Heart right ventricle (tissue), 16 donors: ENCODE measurements around the gene ELMO3. TPM values are rescaled to one million over a fixed set of nuclear protein-coding genes. Genes with fewer than 3 reads are reported as not detected.

Experiments
- ATAC-seq, 8 donors: fragments of 200-7000 bp; cut with Tn5 transposase; one replicate each; pipeline ENCODE4 v1.9.1; 2020; ENCODE audit warnings: mild to moderate bottlenecking in 8 of 8, moderate library complexity in 8 of 8, moderate number of reproducible peaks in 1 of 8
- DNase-seq, 2 donors: peaks; one replicate each; pipeline ENCODE4 v3.0.0-alpha.2; 2020
- H3K27ac ChIP-seq, 10 donors: fragments of 200-600 bp; sonication (generic) in 2 of 10; one replicate each; pipeline versions ENCODE4 v1.5.0 to v1.8.0; 2020 to 2022; ENCODE audit warnings: mild to moderate bottlenecking in 3 of 10
- H3K27me3 ChIP-seq, 7 donors: fragments of 200-600 bp; one replicate each; pipeline ENCODE4 v1.8.0; 2021 to 2022; ENCODE audit warnings: mild to moderate bottlenecking in 2 of 7
- H3K36me3 ChIP-seq, 9 donors: fragments of 200-600 bp; sonication (generic) in 1 of 9; one replicate each; pipeline versions ENCODE4 v1.5.0 to v1.8.0; 2020 to 2022; ENCODE audit warnings: mild to moderate bottlenecking in 2 of 9
- H3K4me1 ChIP-seq, 9 donors: fragments of 200-600 bp; sonication (generic) in 1 of 9; one replicate each; pipeline versions ENCODE4 v1.5.0 to v1.8.0; 2020 to 2022; ENCODE audit warnings: mild to moderate bottlenecking in 4 of 9
- H3K4me3 ChIP-seq, 10 donors: fragments of 200-600 bp; sonication (generic) in 2 of 10; one replicate each; pipeline versions ENCODE4 v1.5.0 to v1.8.0; 2020 to 2022; ENCODE audit warnings: mild to moderate bottlenecking in 7 of 10, moderate library complexity in 2 of 10
- H3K9me3 ChIP-seq, 11 donors: fragments of 200-600 bp in 10 of 11; sonication (generic) in 2 of 11; one replicate each; pipeline versions ENCODE4 v1.5.0 to v1.8.0; 2013 to 2022; ENCODE audit warnings: mild to moderate bottlenecking in 2 of 11, control low read depth in 1 of 11, moderate library complexity in 1 of 11
- CTCF ChIP-seq, 9 donors: fragments of 200-600 bp; sonication (generic) in 2 of 9; IDR thresholded peaks; one replicate each; pipeline versions ENCODE4 v1.5.0 to v1.8.0; 2021 to 2022; ENCODE audit warnings: antibody characterized with exemption in 9 of 9, mild to moderate bottlenecking in 5 of 9, moderate library complexity in 1 of 9
- WGBS, 2 donors: extraction: QIAGEN DNeasy Blood & Tissue Kit; methylation state at CpG; one replicate each; pipeline ENCODE4 v1.1.7; 2013; ENCODE audit warnings: inconsistent platforms in 1 of 2; 5-methylcytosine and 5-hydroxymethylcytosine counted together
- intact Hi-C, 10 donors: fragments of 100-400 bp; cut with DNase I; formaldehyde crosslinking; loops; one replicate each; pipeline versions ENCODE4 v1.11.1 to v1.14.2; 2022
- polyA plus RNA-seq, 2 donors: library from polyadenylated mRNA; stranded (reverse); fragments of 200-250 nt; gene quantifications; one replicate each; pipeline ENCODE4 v1.2.3, GENCODE V29; 2013
- total RNA-seq, 10 donors: library from RNA; stranded (reverse); fragmentation: NEBNext Ultra II Directional in 3 of 10; extraction: Animal tissue kit (Norgen Biotek cat#: 25700) in 3 of 10; gene quantifications; one replicate each; pipeline versions ENCODE4 v1.2.1 to v1.2.4, GENCODE V29; 2021 to 2023
- donor health status: Arrhythmogenic right ventricular cardiomyopathy.
- donor health status: ischemic (EF 13 %, LVEDD 7.1; RV severe dilation, severe dysfunction).
- donor health status: healthy with polysubstance abuse.
- donor health status: DM: no; HTN: yes; CAD: no.
- donor health status: DM: no; HTN: no; CAD: no.
- donor health status: ischemic (EF 25% LVEDD 6.9; RV normal size, moderate dysfunction).
- donor health status: ischemic (EF 25% LVEDD 5.7; RV mildly dilated, moderate dysfunction).
- donor health status: healthy.
- donor health status: DM: yes; HTN: yes; CAD: no.
- donor health status: Ischemic cardiomyopathy.
- donor health status: ischemic (EF 35%, LVEDD 5.7; RV mildly dilated, moderate dysfunction).
- donor health status: nonischemic (EF 11% LVEDD 7.7; RV severe dilation, severe dysfunction).
- donor health status: DM: yes; HTN: yes; CAD: no.
- donor health status: PGD.
- donor health status: ischemic (EF 29% LVEDD 5.4; RV normal size, mild dysfunction).
- donor health status: nonischemic (EF 23%, LVEDD 6.1; RV moderate dilation, normal function).

Gene ELMO3
- total and polyA plus RNA-seq, 12 donors, result 0.19 to 1.9 (median 0.46) TPM

DNA sequence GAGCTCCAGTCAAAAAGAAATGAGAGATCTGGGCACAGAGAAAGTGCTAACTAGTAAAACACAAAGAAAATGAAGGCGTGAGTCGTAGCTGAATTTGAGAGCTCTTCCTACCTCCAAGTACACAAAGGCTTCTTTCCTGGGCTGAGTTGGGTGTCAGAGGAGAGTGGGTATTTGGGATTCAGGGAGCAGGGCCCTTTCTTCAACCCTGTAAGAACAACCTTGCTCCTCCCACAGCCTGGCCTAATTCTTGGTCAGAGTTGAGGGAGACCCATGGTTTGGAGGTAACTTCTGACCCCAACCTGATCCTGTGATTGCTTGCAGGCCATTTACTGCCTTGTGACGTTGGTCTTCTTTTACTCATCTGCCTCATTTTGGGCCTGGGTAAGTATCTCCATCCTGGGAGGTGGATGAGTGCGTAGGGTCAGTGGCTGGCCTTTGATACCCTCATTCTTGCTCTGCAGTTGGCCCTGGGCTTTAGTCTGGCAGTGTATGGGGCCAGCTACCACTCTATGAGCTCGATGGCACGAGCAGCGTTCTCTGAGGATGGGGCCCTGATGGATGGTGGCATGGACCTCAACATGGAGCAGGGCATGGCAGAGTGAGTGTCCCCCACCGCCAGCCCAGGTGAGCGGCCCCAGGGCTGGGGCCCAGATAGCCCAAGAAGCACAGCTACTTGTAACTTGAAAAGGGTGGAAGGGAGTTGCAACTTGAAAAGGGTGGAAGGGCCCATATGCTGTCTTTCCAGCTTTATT, 29.3 kb downstream of the ELMO3 start:
- H3K4me1 ChIP-seq, result peaks cover 5 to 34% (median 27%) of the 10 kb centered on the region in 9 donors
- no peak for TF ChIP-seq CTCF (IDR thresholded peaks at IDR 0.05)
- no peaks in the 10 kb centered on the region for H3K9me3 ChIP-seq
- intact Hi-C loops, result loop anchor here in 2 of 10 donors (5.0 kb wide), 1 partner anchor 36 kb away; the partner anchor contains the start of genes E2F4 (in 2 of the 2) and EXOC3L1 (in 2 of the 2)
- no peaks in the 10 kb centered on the region for H3K27me3 ChIP-seq
- peak overlapping the region in 8 of 10 donors; percentile 70 to 99 (median 91) for H3K4me3 ChIP-seq
- no peak for DNase-seq
- H3K36me3 ChIP-seq, result peaks cover 0 to 54% (median 36%) of the 10 kb centered on the region in 9 donors
- WGBS, 2 donors, result 88 to 90% methylated on average over 9 of the region's 9 CpGs
- H3K27ac ChIP-seq, result peak overlapping the region in 1 of 10 donors; percentile 90
- no peak for ATAC-seq

DNA sequence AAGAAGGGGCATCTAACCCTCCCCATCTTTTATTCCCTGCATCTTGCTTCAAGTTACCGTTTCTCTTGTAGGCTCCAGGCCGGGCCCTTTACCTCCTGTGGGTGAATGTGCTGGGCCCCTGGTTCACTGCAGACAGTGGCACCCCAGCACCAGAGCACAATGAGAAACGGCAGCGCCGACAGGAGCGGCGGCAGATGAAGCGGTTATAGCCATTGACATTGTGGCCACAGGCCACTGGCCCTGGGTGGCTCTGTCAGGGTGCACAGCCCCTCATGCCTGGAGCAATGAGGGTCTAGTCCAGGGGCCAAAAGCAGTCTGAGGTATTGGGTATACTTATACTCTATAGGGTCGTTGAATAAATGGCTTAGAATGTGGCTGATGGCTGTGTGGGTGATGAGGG, 30.0 kb downstream of the ELMO3 start:
- Histone ChIP-seq H3K4me1 (peaks cover 5 to 33% (median 25%) of the 10 kb centered on the region in 9 donors), H3K4me3 (no peak overlapping the region), H3K27me3 (no peaks in the 10 kb centered on the region), H3K36me3 (peaks cover under 1 to 61% (median 40%) of the 10 kb centered on the region in 9 donors), H3K9me3 (no peaks in the 10 kb centered on the region), H3K27ac (no peak overlapping the region)
- WGBS, 2 donors, result 82 to 88% methylated on average over 9 of the region's 9 CpGs
- no peak for ATAC-seq
- no peak for DNase-seq
- no peak for TF ChIP-seq CTCF (IDR thresholded peaks at IDR 0.05)
- intact Hi-C loops, result loop anchor here in 2 of 10 donors (5.0 kb wide), 1 partner anchor 37 kb away; the partner anchor contains the start of genes E2F4 (in 2 of the 2) and EXOC3L1 (in 2 of the 2)

DNA sequence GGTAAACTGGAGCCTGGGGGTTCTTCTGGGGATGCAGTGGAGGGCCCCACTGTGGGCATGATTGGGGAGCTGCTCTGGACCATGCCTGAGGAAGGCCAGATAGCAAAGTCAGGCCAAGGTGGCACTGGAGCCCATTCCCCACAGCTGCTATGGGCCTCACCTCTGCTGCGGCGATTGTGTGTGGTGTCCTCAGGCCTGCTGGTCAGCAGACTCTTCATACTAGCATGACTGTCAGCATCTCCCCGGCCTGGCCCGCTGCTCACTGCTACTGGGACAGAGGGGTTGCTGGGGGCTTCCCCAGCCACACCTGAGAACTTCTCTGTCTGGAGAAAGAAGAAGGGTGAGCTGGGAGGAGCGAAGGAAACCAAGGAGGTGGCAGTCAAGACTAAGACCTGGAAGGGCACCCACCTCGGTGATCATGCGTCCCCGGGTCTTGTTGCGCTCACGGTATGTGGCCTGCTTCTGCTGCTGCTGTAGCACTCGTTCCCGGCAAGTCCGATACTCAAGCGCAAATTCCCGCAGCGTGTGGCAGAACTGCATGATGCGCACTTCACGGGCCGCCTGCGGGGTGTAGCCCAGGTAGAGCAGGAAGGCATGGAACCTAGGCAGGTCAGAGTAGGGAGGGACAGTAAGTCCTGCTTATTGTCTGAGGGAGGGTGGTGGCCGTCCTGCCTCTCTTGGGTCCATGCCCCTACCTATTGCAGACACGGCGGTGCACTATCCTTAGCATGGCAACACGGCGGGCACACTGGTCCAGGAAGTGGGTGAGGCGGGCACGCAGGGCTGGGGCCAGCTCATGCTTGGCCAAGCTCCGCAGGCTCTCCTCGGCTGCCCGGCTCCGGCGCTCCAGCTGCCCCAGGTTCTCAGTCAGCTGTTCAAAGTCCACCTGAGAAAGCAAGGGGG, 31.2 kb downstream of the ELMO3 start:
- H3K36me3 ChIP-seq, result peaks cover 3 to 74% (median 49%) of the 10 kb centered on the region in 9 donors
- ATAC-seq, result no peak
- peaks cover 5 to 27% (median 21%) of the 10 kb centered on the region in 9 donors for H3K4me1 ChIP-seq
- no peak overlapping the region for H3K27ac ChIP-seq
- H3K4me3 ChIP-seq, result no peak overlapping the region
- H3K9me3 ChIP-seq, result no peaks in the 10 kb centered on the region
- H3K27me3 ChIP-seq, result no peaks in the 10 kb centered on the region
- no peak for DNase-seq
- no peak for TF ChIP-seq CTCF (IDR thresholded peaks at IDR 0.05)
- 92 to 94% methylated on average over 32 of the region's 32 CpGs for WGBS, 2 donors
- intact Hi-C loops, result loop anchor here in 2 of 10 donors (5.0 kb wide), 1 partner anchor 38 kb away; the partner anchor contains the start of genes E2F4 (in 2 of the 2) and EXOC3L1 (in 2 of the 2)
